WERI-Rb-1 (cell line): Measurements from ENCODE around the gene MLF2.

ENCODE experiments used
- DNase-seq: peaks from one replicate; pipeline ENCODE4 v3.0.0-alpha.2; 2020
- H3K27ac ChIP-seq: fragments of 250-450 bp; sonication (Bioruptor Pico); 2 replicates; pipeline ENCODE4 v1.5.1; 2020; ENCODE audit warnings: mild to moderate bottlenecking, moderate library complexity
- H3K27me3 ChIP-seq: fragments of 250-450 bp; sonication (Bioruptor Pico); 2 replicates; pipeline ENCODE4 v1.5.1; 2021; ENCODE audit warnings: mild to moderate bottlenecking, low read depth, moderate library complexity; ENCODE audit not compliant: insufficient read depth, severe bottlenecking
- H3K36me3 ChIP-seq: fragments of 250-450 bp; sonication (Bioruptor Pico); 2 replicates; pipeline ENCODE4 v1.5.1; 2020; ENCODE audit warnings: mild to moderate bottlenecking, moderate library complexity
- H3K4me3 ChIP-seq: 2 replicates; pipeline ENCODE4 v1.5.1; 2011; ENCODE audit warnings: low read depth, mild to moderate bottlenecking, control low read depth, low read length
- H3K9me3 ChIP-seq: fragments of 250-450 bp; sonication (Bioruptor Pico); 2 replicates; pipeline ENCODE4 v1.5.1; 2021; ENCODE audit warnings: mild to moderate bottlenecking, moderate library complexity; ENCODE audit not compliant: severe bottlenecking
- TF ChIP-seq, protein P1 (sequence below): IDR thresholded peaks from 2 replicates; pipeline ENCODE4 v1.5.1; 2011; ENCODE audit warnings: low read depth, mild to moderate bottlenecking, control low read depth, inconsistent platforms, low read length

MLF2 gene

GRCh38 chr12:6764011-6764828, 11.3 kb upstream of the MLF2 start:
- peak overlapping the region; percentile 96 for H3K27ac ChIP-seq
- no peaks in the 10 kb centered on the region for H3K27me3 ChIP-seq
- no peaks in the 10 kb centered on the region for H3K9me3 ChIP-seq
- H3K36me3 ChIP-seq: peaks cover 14% of the 10 kb centered on the region
- TF ChIP-seq, protein P1, sequence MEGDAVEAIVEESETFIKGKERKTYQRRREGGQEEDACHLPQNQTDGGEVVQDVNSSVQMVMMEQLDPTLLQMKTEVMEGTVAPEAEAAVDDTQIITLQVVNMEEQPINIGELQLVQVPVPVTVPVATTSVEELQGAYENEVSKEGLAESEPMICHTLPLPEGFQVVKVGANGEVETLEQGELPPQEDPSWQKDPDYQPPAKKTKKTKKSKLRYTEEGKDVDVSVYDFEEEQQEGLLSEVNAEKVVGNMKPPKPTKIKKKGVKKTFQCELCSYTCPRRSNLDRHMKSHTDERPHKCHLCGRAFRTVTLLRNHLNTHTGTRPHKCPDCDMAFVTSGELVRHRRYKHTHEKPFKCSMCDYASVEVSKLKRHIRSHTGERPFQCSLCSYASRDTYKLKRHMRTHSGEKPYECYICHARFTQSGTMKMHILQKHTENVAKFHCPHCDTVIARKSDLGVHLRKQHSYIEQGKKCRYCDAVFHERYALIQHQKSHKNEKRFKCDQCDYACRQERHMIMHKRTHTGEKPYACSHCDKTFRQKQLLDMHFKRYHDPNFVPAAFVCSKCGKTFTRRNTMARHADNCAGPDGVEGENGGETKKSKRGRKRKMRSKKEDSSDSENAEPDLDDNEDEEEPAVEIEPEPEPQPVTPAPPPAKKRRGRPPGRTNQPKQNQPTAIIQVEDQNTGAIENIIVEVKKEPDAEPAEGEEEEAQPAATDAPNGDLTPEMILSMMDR: no peak
- peak; percentile 99 for DNase-seq
- H3K4me3 ChIP-seq: peak overlapping the region; percentile 15

GRCh38 chr12:6763380-6763779, 10.4 kb upstream of the MLF2 start:
- Histone ChIP-seq H3K9me3 (no peaks in the 10 kb centered on the region), H3K36me3 (peaks cover 13% of the 10 kb centered on the region), H3K27ac (peak overlapping the region; percentile 84), H3K27me3 (no peaks in the 10 kb centered on the region), H3K4me3 (no peak overlapping the region)
- no peak for DNase-seq
- TF ChIP-seq, protein P1: no peak

- DNase-seq: peak; percentile 81
- TF ChIP-seq, protein P1: no peak
- peak overlapping the region; percentile 12; the same call in 1 of the 2 replicates for H3K4me3 ChIP-seq
- no peaks in the 10 kb centered on the region for H3K27me3 ChIP-seq
- peak overlapping the region; percentile 81 for H3K27ac ChIP-seq
- H3K36me3 ChIP-seq: no peaks in the 10 kb centered on the region
- no peaks in the 10 kb centered on the region for H3K9me3 ChIP-seq
Observed at GRCh38 chr12:6759741-6760140, 6.8 kb upstream of the MLF2 start.

- DNase-seq: peak; percentile 92
- TF ChIP-seq, protein P1: no peak
- Histone ChIP-seq H3K27ac (peak overlapping the region; percentile 81), H3K36me3 (no peaks in the 10 kb centered on the region), H3K9me3 (no peaks in the 10 kb centered on the region), H3K4me3 (peak overlapping the region; percentile 25), H3K27me3 (no peaks in the 10 kb centered on the region)
Observed at GRCh38 chr12:6758506-6759095, 5.7 kb upstream of the MLF2 start.

DNA sequence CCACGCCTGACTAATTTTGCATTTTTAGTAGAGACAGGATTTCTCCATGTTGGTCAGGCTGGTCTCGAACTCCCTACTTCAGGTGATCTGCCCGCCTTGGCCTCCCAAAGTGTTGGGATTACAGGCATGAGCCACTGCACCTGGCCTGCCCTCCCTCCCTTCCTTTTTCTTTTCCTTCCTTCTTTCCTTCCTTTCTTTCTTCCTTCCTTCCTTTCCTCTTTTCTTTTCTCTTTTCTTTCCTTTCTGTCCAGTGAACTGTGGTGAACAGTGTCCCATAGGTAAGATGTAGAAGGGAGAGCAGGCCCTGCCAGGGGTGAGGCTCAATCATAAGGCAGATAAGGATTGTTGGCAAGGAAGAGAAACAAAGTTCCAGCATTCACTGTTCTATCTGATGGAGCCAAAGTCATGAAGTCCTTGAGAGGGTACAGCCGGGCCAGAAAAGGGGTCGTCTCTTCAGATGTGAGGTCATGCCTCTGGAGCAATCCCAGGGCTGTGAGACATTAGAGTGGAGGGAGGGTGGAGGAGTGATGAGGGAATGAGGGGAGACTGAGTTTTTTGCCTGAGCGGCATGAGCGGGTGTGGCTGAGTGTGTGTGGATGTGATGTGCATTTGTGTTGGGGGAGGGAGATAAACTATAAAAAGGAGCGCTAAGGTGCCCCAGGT, 4.2 kb upstream of the MLF2 start:
- Histone ChIP-seq H3K27ac (peak overlapping the region; percentile 30), H3K4me3 (no peak overlapping the region), H3K9me3 (no peaks in the 10 kb centered on the region), H3K27me3 (no peaks in the 10 kb centered on the region), H3K36me3 (peaks cover 4% of the 10 kb centered on the region)
- no peak for DNase-seq
- TF ChIP-seq, protein P1: no peak
